ENCODE results near the gene SLC8A1. TPM values are rescaled to one million over a fixed set of nuclear protein-coding genes. Genes with fewer than 3 reads are reported as not detected.

SLC8A1 gene
- total RNA-seq, 4 donors from 2014 or later: 22.8 to 65.5 (median 42.0) TPM

DNA sequence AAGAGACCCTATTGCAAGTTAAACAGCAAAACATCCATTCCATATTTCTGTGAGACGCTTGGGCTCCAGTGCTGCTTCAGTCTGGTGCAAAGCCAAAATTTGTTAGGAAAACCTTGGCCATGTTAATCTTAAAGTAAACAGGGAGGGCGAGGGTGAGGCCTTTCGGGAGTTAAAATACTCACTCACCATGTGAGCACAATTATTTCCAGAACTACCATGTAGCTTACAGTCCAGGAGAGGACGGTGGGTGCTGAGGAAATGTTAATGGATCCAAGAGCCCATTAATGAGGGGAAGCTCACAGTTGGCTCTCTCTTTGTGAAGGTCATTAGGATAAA lies 286.4 kb downstream of the SLC8A1 start:
- Histone ChIP-seq H3K36me3 (no peaks in the 10 kb centered on the region), H3K4me3 (no peak overlapping the region), H3K9me3 (no peaks in the 10 kb centered on the region), H3K27ac (peak overlapping the region in 2 of 4 donors; percentile 2 to 5), H3K4me1 (peaks cover 0 to 23% (median 5%) of the 10 kb centered on the region in 4 donors), H3K27me3 (no peaks in the 10 kb centered on the region)
- WGBS, 2 donors (ENCODE audit: low coverage in 1 of 2): 18 to 33% methylated on average over 1 to 4 of the region's 4 CpGs
- intact Hi-C loops (cut with DNase I; ENCODE audit: low total_unique reads): no loop called here
- in situ Hi-C loops (cut with MboI; ENCODE audit: low pct_ligation_motif_present in 1 of 4, low pct_unique_long_range_greater_than_20kb in 1 of 4, low sequenced_read_pairs in 3 of 4): no loop called here
- TF ChIP-seq EP300 (IDR thresholded peaks at IDR 0.05; ENCODE audit: low read depth) (no peak), POLR2A (IDR thresholded peaks at IDR 0.05) (no peak), POLR2AphosphoS5 (IDR thresholded peaks at IDR 0.05) (no peak), CTCF (IDR thresholded peaks at IDR 0.05) (no peak)
- no peak for DNase-seq

DNA sequence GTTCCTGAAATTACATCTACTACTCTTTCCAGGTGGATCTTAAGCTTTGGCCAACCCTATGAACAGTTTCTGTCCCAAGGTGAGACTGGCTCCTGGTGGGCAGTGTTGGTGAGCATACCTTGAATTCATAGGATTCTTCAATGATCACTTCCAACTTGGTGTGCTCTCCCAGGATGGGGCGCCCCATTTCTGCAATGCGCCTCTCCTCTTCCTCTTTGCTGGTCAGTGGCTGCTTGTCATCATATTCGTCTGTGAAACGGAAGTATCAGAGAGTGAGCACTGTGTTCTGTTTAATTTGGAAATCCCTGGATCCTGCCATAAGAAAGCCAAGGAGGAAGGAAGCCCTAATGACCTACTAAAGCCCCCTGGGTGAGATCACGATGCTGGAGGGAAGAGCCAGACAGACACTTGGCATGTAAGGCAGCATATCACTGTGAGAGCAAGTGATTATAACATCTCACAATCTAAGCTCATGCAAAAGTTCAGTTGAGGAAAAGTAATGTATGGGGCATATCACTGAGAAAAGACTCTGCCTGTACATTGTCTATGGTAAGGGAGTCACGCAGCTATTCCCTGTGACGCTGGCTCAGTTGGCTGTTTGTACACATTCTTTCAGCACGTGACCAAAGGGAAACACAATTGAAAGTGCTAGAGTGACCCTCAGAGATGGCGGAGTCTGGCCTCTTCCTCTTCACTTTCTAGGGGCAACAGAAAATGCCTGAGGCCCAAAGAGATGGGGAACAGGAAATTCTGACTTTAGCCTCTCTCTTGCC lies 287.0 kb downstream of the SLC8A1 start:
- Histone ChIP-seq H3K27ac (peak overlapping the region in 2 of 4 donors; percentile 2 to 5), H3K4me3 (no peak overlapping the region), H3K27me3 (no peaks in the 10 kb centered on the region), H3K9me3 (no peaks in the 10 kb centered on the region), H3K4me1 (peaks cover 0 to 23% (median 5%) of the 10 kb centered on the region in 4 donors), H3K36me3 (no peaks in the 10 kb centered on the region)
- WGBS, 2 donors (ENCODE audit: low coverage in 1 of 2): 63 to 72% methylated on average over 4 to 9 of the region's 9 CpGs
- in situ Hi-C loops (cut with MboI; ENCODE audit: low pct_ligation_motif_present in 1 of 4, low pct_unique_long_range_greater_than_20kb in 1 of 4, low sequenced_read_pairs in 3 of 4): no loop called here
- no peak for TF ChIP-seq EP300 (IDR thresholded peaks at IDR 0.05; ENCODE audit: low read depth)
- TF ChIP-seq POLR2AphosphoS5 (IDR thresholded peaks at IDR 0.05): peak in 1 of 3 donors; percentile 4
- intact Hi-C loops (cut with DNase I; ENCODE audit: low total_unique reads): no loop called here
- DNase-seq: no peak

DNA sequence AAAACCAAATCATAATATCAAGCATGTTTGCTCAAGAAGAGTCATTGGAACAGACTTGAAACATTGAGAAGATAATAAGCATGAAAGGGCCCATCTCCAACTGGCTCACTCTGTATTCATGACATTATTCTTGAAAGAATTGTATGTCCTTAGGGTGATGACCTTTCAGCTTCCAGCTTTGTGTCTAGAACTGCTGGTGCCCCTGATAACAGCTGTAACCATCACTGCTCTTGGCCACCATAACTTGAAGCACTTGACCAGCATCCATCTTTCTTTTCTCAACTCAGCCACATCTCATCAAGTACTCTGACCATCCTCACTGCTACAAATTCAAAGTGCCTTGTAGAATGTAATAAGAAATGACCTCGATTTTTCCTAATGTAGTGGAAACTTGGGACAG lies 289.9 kb downstream of the SLC8A1 start:
- Histone ChIP-seq H3K36me3 (no peaks in the 10 kb centered on the region), H3K4me1 (peaks cover 0 to 22% (median 0%) of the 10 kb centered on the region in 4 donors), H3K27ac (no peak overlapping the region), H3K9me3 (no peaks in the 10 kb centered on the region), H3K4me3 (no peak overlapping the region), H3K27me3 (no peaks in the 10 kb centered on the region)
- in situ Hi-C loops (cut with MboI; ENCODE audit: low pct_ligation_motif_present in 1 of 4, low pct_unique_long_range_greater_than_20kb in 1 of 4, low sequenced_read_pairs in 3 of 4) (no loop called here), intact Hi-C loops (cut with DNase I; ENCODE audit: low total_unique reads) (no loop called here)
- DNase-seq: no peak
- TF ChIP-seq POLR2A (IDR thresholded peaks at IDR 0.05): no peak
- no peak for TF ChIP-seq EP300 (IDR thresholded peaks at IDR 0.05; ENCODE audit: low read depth)
- TF ChIP-seq CTCF (IDR thresholded peaks at IDR 0.05): no peak
- no peak for TF ChIP-seq POLR2AphosphoS5 (IDR thresholded peaks at IDR 0.05)
- 61 to 100% methylated on average over 1 of the region's 1 CpG for WGBS, 2 donors (ENCODE audit: low coverage in 1 of 2)

DNA sequence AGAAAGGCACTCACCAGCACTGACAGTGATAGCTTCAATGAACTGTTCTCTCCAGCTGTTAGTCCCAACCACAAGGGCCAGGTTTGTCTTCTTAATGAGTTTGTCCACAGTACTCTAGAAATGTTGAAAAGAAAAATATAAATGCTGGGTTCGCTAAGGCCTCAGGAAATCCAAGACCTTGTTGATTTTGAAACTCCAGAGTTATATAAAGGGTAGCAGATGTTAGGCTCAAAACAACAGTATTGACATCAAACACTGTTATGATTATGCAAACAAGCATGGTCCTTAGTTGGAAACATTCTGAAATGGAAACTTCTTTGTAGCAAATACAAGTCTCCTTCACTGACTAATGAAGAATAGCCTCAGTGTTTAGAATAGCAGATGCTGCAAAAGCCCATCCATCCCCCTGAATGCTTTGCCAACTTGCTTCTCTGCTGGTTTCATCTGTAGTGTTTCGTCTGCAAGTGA lies 291.1 kb downstream of the SLC8A1 start:
- no peak for DNase-seq

More for the DNA sequence above, 291.1 kb downstream of the SLC8A1 start:
- intact Hi-C loops (cut with DNase I; ENCODE audit: low total_unique reads) (no loop called here), in situ Hi-C loops (cut with MboI; ENCODE audit: low pct_ligation_motif_present in 1 of 4, low pct_unique_long_range_greater_than_20kb in 1 of 4, low sequenced_read_pairs in 3 of 4) (no loop called here)
- H3K36me3 ChIP-seq: no peaks in the 10 kb centered on the region
- peaks cover 0 to 19% (median 0%) of the 10 kb centered on the region in 4 donors for H3K4me1 ChIP-seq
- peak overlapping the region in 1 of 4 donors; percentile 21 for H3K27ac ChIP-seq
- H3K9me3 ChIP-seq: no peaks in the 10 kb centered on the region
- 68 to 85% methylated on average over 2 of the region's 2 CpGs for WGBS, 2 donors (ENCODE audit: low coverage in 1 of 2)
- H3K27me3 ChIP-seq: no peaks in the 10 kb centered on the region
- TF ChIP-seq EP300 (IDR thresholded peaks at IDR 0.05; ENCODE audit: low read depth) (no peak), POLR2A (IDR thresholded peaks at IDR 0.05) (no peak), CTCF (IDR thresholded peaks at IDR 0.05) (no peak), POLR2AphosphoS5 (IDR thresholded peaks at IDR 0.05) (peak in 1 of 3 donors; percentile 12)
- no peak overlapping the region for H3K4me3 ChIP-seq
